COLO668 (cell line): ENCODE measurements around the gene MYO15B.
"Not testable (repeated sequence)": the region's sequence is repeated elsewhere in the genome, so short reads cannot be mapped to it uniquely, and the experiment has no call there.

Source experiments
- DNase-seq: peaks from one replicate; lab custom pipeline; 2025; ENCODE audit not compliant: unreplicated experiment; lab: John Stamatoyannopoulos, UW

The MYO15B gene

DNA sequence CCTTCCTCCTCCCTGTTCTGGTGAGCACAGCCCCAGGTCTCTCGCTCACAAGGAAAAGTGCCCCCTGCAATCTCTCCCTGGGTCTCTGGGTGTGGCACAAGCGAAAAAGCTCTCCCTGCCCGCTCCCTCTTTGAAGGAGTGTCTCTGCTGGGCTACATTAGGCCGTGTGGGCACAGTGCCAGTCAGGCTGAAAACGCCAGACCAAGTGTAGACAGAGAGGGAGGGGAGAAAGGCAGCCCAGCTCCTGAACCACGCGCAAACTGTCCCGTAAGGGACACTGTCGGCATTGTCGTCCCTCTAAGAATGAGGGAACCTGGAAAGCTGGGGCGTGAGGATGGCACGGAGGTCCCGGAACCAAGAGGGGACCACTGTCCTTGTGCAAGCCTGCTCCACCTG is 49.5 kb downstream of the MYO15B start:
- DNase-seq: no peak

DNA sequence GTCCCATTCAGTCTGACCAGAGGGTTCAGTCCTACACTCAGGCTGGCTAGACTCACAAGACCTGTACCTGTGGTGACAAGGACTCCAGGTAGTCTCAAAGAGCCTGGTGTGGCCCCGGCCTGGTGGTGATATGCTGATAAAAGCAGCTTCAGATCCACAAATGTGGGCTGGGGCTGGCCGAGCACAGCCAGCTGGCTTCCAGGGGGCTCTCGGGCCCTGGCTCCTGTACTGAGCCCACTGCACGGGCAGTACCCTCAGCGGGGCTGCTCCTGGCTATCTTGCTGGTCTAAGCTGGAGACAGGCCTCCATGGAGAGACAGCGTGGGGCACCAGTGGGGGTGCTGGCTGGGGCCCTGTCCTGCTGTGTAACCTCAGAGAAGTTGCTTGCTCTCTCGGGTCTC is 50.0 kb downstream of the MYO15B start:
- DNase-seq: no peak

DNA sequence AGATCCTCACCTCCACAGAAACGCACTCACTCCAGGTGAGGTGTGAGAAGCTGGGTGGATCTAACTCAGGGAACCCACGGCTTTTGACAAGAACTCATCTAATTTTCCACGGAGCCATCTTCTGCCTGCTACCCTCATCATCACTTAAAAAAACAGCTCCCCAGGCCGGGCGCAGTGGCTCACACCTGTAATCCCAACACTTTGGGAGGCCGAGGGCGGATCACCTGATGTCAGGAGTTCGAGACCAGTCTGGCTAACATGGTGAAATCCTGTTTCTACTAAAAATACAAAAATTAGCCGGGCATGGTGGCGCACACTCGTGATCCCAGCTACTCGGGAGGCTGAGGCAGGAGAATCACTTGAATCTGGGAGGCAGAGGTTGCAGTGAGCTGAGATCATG is 50.4 kb downstream of the MYO15B start:
- DNase-seq: not testable (repeated sequence)

DNA sequence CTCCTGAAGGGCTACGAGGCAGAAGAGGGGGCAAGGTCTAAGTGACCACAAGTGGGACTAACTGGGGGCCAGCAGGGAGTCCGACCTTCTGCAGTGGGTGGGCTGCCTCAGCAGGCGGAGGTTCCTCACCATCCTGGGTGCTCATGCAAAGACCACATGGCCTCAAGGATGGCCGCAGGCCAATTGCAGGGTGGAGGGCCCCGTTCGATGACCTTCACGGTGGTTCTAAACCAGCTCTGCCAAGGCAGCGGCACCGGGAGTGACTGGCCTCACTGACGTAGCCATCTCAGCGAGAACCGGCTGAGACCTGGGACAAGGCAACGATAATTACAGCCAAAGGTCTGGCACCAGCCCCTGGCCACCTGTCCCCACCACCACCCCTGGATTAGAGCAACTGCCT is 51.3 kb downstream of the MYO15B start:
- DNase-seq: no peak

DNA sequence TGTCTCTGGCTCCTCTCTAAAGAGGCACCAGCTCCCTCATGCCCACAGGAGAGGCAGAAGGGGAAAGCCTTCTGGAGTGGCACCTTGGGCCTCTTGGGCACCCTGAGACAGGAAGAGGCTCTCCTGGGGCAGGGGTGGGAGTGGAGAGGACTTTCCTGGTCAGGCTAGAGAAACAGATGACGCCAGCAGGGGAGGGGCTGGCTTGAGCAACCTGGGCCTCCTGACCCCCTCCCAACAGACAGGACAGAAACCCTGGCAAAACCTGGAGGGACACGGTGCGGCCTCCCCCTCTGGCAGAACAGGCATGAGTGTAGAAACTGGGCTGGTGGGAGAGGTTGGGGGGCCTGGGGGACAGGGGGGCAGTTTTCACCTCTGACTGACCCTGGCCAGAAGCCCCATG is 51.7 kb downstream of the MYO15B start:
- DNase-seq: no peak

DNA sequence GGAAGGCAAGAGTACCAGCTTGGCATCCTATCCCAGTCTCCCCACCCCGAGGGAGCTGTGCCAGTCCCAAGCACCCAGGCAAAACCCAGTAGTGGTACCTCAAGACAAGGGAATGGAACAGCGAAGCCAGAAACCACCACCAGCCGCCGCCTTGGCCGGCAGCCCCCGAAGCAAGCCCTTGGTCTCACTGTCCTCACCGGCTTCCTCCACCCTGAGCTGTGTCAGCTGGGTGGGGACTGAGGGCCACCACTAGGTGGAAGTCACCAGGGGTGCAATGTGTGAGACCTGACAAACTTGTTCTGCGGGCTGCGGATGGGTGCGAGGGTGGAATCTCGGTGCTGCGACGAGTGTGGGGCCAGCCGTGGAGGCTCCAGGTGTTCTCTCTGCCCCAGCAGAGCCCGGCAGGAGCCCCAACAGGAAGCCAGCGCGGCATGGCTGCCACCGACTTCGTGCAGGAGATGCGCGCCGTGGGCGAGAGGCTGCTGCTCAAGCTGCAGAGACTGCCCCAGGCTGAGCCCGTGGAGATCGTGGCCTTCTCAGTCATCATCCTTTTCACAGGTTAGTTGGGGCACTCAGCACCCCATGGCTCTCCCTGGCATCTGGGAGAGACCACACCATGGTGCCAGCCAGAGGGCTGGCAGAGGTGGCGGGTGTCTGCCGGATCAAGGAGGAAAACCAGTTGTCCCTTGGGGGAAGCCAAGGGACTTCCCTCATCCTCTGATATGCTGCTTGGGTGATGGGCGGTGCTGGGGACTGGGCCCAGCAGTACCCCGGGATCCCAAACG is 52.4 kb downstream of the MYO15B start:
- DNase-seq: peak; percentile 6

DNA sequence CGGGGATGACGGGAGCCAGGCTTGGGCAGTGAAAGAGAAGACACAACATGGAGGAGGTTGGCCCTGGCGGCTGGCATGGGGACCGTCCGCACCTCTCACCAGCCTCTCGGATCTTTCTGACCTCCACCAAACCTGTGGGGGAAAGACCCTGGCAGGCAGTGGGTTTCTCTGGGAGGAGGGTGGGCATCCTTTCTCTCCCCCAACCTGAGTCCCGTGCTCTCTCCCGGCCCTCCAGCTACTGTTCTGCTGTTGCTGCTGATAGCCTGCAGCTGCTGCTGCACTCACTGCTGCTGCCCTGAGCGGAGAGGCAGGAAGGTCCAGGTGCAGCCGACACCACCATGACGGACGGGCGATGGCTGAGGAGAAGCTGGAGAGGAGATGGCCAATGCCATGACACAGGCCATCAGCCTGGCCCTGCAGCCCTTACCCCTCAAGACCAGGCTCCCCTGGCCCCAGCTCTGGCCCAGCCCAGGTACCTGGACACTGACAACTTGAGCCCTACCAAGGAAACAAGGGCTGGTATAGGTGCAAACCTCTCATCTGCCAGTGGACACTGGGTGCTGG is 53.0 kb downstream of the MYO15B start:
- no peak for DNase-seq

DNA sequence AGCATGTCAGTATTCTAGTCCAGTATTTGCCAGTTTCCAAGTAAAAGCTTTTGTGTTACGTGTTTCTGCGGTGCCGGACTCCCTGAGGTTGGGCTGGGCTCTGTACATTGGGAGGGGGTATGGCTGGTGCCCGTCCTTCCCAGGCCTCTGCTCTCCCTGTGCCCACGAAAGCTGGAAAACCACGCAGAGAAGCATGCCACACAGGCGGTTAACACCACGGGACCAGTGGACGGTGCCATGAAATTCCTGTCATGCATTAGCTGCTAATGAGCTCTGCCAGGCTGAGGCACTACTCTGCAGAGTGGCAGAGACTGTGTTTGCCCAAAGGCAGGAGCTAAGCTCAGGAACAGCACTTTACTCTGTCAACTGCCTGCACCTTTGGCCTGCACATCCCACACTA is 53.7 kb downstream of the MYO15B start:
- DNase-seq: no peak

DNA sequence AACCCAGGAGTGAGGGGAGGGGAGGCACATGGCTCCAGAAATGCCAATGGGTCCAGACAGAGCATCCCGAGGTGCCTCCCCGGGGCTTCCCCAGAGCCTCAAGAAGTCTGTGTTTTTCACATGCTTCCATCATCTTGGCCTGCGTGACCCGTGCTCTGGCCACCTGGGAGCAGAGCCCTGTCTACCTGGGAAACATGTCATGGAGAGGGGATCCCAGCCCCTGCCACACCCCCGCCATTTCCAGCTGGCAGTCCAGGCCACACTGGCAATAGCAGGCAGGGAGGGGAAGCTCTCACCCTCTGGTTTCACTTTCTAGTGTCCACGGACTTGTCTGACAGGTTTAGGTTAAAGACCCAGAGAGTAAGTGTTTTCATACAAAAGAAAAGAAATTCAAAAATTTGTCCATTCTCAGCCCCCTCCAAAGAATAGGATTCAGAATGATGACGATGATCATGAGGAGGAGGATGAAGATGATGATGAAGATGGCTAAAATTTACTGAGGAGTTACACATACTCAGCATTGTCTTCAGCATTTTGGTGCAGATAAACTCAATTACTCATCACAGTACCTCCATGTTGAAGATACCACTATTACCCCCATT is 54.7 kb downstream of the MYO15B start:
- DNase-seq: peak; percentile 12

DNA sequence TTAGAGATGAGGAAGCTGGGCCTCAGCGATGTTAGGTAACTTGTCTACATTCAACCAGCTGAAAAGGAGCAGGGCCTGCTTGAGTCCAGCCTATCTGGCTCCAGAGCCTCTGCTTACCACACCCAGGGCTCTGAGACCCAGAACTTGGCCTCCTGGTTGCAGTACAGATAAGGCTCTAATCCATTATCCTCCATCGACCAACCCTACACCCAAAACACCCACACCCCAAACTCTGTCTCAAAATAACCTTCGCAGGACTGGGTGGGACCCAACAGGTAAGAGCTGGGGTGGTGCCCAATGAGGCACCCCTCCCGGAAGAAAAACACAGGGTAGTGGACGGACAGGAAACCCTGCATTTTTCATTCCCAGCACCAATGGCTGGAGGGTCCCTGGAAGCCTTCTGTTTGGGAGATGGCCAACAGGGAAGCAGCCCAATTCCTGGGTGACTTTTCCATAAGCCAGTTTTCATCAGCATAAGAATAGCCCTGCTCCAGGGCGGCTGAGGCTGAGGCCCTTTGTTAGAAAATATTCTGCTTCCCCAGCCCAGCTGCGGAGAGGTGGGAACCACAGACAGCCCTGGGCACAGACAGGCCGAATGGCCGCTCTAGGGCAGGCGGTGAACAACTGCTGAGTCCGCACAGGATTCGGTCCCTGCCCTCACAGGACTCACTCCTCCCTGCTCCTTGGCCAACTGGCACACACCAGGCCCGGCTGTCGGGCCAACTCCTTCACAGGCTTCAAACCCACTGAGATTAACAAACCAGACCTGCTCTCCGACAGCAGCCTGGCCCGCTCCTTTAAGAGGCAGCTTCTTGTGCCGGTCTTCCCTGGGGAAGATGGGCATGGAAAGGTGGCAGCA is 55.4 kb downstream of the MYO15B start:
- DNase-seq: no peak

DNA sequence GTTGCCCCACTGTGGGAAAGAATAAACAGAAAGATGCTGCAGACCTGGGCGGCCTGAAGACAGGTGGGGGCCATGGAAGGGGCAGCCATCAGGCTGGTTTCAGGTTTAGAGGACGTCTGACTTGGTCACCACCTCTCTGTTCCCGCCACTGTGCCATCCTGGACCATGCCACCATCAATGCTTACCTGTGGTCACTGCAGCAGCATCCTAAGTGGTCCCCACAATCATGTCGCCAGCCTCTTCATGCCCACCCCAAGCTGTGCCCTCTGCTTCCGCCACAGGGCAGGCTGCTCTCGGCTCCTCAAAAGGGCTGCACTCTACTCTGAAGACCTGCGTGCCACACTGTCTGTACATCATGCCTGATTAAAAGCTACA is 56.0 kb downstream of the MYO15B start:
- no peak for DNase-seq

DNA sequence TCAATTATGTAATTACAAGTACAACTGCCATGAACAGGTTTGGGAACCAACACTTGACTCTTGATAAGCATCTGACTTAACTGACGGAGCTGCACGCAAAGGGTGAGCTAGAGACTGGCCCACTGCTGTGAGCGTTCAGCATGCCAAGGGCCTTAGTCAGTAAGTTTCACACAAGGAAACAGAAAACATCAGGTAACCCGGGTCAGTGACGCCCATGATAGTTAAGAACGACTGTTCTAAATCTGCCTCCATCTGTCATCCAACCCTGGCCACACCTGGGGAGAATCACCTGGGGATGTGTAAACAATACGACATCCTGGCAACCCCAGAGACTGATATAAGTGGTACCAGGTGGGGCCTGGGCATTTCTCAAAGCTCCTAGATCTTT is 57.9 kb downstream of the MYO15B start:
- peak; percentile 81 for DNase-seq

DNA sequence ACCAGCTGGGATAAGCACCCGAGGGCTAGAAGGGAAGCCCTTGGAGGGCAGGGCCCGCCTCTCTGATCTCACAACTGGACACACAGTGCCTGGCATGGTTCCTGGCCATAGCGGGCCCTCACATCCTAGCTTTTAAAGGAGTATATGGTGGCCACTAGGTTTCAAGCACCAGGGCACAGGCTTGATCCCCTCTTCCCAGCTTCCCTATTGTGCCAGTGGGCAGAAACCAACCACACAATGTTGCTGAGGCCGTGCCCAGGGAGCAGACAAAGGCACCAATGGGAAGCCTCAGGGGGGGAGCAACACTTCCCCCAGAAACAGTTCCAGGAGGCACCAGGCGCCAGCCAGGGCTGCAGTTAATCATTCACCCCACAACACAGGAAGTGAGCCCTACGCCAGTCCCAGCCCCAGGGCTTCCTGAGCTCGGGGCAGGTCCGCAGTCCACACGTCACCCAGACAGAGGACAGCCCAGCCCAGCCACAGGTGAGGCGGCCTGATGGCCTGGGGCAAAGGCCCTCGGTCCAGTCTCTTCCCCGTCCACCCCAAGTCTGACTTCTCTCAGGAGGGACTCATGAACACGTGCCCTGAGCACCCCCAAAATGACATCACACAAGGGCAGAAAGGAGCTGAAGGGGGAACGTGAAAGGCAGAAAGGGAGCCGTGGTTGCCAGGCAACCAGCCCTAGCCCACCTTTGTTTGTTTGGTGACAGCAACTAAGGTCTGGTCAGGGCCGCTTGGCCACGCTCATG is 58.5 kb downstream of the MYO15B start:
- peak; percentile 88 for DNase-seq

DNA sequence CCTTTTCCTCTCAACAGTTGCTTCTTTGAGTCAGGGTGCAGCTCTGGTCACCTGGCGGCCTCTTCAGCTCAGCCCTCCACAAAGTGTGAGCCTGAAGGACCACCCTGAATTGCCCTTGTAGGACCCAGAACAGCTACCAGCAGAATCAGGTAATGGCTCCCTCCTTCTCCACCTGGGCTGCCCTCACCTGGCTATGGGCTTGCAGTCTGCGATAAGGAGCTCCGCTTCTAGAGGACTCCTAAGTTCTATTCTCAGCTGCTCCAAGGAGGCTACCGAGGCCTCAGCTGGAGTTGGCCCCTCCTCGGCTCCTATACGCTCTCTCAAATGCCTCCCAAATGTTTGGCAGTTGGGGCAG is 59.0 kb downstream of the MYO15B start:
- no peak for DNase-seq

DNA sequence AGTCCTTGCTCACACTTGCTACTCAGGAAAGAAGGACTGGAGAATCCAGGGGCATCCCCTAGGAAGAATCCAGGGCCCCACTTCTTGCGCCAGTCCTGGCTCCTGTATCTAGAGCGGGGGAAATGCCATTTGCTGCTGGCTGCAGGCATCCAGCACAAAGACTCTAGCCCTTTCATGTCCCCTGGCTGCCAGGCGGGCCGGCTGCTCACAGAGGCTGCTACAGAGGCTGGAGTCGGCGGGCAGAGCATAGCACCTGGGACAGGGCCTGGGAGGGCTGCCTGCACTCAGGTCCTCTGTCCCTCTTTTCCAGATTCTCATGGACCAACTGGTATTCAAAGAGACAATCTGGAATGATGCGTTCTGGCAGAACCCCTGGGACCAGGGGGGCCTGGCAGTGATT is 59.5 kb downstream of the MYO15B start:
- peak; percentile 2 for DNase-seq

DNA sequence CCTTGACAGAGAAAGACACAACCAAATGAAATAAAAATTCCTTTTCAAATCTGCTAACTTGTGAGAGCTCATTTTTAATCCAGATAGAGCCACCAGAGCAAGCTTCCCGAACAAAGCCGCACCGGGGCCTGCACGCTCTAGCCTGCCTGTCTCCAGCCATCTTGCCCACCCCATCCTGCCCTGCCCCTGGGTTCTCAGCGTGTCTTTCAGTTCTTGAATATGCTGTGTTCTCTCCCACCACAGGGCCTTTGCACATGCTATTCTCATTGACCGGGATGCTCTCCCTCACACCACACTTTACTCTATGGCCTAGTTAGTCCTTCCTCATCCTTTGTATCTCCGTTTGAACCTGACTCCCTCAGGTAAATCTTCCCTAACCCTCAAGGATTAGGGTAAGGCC is 60.3 kb downstream of the MYO15B start:
- DNase-seq: no peak

DNA sequence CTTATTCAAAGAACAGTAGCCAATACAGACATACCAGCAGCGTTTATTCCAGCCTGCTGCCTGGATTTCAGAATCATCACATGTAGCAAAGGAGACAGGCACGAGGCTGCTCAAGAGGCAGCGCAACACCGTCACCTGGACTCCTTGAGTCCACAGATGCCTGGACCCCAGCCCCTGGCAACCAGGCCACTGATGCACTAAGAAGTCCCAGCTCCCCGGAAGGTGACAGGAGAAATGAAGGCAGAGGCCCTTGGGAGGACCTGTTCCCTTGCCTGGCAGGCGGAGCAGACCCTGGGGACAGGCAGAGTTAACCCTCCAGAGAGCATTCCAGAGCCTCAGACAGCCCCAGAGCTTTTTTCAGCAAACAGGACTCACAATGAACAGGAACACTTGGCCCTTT is 62.1 kb downstream of the MYO15B start:
- no peak for DNase-seq

DNA sequence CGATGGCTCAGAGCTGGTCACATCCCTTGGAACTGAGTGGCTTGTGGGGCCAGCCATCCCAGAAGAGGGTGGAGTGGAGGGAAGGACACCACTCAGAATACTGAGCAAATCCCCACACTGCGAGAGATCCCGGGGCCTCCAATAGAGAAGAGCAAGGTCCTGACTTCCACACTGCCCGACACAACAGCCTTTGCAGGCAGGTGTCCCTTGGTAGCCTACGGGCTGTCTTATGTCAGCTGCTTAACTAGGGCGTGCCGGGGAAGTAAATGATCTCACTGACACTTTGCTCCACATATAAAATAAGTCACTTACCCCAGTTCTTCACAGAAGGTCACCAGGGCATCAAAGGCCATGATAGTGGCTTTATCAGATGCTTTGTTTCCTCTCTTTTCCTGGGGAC is 63.3 kb downstream of the MYO15B start:
- DNase-seq: no peak

DNA sequence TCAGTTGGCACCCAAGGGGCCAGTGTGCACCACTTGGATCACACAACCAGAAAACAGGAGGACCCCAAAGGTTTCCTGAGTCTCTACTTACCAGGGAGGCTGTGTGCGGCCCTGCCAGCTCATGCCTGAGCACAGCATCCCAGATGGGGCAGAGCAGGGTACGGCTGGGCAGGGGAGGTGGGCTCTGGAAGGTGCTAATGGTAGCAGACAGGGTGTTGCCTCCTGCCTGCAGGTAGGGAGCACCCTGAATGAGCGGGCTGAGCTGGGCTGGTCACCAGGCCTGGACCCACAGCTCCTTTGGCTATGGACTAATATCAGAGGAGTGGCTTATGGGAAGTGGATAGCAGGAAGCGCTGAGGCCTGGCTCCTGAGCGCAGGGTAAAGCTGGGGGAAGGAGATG is 64.7 kb downstream of the MYO15B start:
- DNase-seq: no peak

DNA sequence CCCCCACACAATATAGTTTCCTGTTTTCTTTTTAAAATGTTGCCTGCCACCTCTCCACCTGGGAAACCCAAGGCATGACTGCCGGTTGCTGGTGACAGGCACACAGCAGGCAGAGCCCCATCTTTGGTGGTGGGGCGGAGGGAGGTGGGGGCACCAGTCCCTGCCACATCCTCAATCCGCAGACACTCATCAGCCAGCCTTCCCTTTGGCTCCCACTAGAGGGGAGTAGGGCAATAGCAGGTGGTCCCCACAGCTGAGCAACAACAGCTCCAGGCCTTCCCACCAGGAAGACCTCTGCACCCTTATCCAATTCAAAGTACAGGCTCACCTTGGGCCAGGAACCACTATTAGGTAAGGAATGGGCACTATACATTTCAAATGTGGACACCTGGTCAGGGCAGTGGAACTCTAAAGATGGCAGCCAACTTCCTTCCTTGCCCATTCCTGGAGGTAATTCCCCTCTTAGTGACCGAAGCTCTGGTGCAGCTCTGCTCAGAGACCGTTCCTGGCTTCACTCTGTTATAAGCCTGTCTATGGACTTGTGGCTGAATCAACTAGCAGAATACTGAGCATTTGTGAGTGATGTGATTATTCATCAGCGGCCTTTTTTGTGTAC is 65.4 kb downstream of the MYO15B start:
- DNase-seq: peak; percentile 4

DNA sequence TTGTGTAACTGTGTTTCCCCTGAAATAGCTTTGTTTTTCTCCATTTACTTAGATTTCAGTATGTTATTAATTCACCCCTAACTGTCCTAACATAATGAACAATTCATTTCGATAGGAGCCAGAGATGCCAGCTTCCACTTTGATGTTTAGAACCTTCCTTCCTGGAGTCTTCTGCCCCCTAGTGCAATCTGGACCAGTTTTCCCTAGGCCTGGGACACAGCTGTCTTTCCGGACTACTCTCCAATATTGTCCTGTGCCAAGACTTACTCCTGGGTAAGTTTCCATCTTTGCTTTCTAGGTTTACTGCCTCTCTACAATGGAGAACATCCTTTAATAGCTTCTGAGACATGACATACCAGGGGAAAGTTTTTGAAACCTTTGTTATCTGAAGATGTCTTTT is 66.6 kb downstream of the MYO15B start:
- no peak for DNase-seq
